ENCODE results near the gene GGCX.

The GGCX gene

DNA sequence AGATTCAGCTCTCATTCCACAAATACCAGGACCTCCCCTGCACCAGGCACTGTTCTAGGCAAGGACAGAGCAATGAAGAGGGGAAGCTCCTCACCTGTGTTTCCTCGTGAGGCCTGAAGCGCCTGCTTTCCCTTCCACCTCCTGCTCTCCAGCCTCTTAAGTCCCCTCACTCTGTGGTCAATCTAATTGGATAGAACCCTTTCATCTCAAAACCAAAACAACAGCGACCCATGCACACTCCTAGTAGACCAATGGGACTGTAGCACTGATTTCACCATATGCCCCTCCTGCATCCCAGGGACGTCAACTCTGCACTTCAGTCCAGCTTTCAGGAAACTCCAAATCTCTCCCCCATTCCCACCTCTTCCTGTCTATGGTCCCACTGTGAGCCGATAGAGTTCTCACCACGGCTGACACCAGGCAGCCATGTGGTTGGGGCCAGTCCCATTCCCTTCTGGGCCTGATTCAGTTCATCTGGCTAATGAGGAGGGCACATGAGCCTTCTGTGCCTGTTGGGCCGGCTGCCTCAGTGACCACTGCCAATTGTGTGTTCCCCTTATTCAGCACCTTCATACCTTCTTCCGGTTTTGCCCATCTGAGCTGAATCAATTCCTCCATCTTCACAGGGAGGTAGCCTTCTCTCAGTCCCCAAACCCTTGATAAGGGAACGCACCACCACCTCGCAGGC is 55.6 kb downstream of the GGCX start:
- no peak for DNase-seq

DNA sequence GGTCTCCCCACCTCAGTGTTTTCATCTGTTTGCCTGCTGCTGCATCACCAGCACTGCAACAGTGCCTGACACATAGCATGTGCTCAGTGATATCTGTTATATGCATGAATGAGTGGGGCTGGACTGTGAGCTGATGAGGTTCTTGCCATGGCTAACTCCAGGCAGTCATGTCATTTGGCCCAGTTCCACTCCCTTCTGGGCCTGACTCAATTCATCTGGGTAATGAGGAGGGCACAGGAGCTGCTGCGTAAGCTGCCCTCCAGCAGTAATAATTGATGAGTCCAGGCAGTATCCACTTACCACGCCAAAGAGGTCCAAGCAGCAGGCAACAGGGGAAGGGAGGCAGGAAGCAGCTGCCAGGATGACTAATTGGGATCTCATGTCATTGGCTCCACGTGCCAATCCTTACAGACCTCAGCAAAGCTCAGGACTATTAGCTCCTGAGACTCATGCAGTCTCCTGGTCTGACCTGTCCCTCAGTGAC is 56.5 kb downstream of the GGCX start:
- DNase-seq, result no peak

DNA sequence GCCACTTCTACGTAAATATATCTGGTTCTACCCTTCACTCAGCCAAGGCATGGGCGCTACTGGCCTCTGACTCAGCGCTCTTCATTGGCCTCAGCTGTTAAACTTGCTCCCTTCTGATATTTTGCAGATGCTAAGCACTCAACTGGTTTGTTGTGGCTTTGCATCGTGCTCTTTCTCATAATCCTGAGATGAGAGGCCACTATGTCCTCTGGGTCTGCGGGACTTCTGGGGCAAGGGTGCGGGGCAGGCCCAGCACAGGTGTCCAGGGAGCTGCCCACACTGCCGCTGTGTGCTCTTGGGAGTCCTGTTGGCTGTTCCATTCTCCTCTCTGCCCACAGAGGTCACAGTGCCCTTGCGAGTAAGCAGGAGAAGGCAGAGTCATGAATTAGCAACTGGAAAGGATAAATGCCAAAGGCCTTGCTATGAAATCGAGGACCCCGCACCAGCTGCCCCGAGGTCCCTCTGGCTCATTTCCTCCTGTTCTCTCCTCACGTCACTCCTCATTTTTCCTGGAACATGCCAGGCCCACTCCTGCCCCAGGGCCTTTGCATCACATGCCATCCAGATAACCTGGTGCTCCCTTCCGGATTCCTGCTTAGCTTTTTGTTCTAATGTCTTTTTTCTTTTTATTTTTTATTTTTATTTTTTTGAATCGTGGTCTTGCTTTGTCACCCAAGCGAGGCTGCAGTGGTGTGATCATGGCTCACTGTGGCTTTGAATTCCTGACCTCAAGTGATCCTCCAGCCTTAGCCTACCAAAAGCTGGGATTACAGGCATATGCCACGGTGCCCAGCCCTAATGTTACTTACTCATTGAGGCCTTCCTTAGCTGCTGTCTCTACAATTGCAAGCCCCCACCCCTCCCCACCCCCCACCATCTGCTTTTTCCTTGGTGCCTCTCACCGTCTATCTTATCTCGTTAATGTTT is 57.2 kb downstream of the GGCX start:
- DNase-seq, result no peak

DNA sequence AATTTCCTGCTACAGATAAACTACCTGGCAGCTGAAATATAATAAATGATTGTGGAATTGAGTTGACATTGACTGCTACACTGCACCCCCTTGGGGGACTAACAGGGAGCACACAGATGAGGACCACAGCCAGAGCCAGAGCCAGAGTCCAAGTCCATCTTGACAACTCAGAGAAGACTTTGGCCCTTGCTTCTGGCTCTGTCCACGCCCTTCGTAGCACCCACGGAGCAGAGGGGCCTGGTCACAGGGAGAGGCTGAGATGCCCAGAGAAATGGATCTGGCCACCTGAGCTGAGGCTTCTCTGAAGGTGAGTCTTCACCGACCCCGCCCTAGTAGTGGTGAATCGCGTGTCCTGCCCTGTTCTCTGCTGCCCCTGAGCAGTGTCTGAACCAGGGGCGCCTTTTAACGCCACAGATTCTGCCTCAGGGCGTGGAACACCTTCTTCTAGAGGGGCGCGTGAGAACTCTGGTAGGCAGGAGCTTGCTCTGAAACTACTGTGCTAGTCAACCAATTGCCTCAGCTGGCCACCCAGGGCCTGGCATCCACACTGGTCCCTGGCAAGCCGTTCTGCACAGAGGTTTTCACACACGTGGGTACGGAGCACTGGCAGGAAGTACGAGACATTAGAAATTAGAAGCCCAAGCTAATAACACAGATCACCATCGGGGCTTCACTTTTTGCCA is 58.0 kb downstream of the GGCX start:
- no peak for DNase-seq

DNA sequence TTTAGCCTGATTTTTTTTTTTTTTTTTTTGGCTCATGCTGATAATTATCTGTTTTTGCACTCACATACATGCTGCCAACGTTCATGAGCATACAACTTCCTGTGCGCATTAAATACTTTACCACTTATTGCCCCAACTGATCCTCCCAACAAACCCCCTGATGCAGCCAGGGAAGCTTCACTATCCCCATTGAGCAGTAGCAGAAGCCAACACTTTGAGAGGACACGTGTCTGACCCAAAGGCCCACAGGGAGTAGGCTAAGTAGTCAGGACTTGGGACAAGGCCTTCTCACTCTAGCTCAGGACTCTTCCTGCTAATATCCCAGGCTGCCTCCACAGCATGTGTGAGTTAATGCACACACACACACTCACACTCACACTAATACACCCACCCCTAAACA is 58.6 kb downstream of the GGCX start:
- no peak for DNase-seq

DNA sequence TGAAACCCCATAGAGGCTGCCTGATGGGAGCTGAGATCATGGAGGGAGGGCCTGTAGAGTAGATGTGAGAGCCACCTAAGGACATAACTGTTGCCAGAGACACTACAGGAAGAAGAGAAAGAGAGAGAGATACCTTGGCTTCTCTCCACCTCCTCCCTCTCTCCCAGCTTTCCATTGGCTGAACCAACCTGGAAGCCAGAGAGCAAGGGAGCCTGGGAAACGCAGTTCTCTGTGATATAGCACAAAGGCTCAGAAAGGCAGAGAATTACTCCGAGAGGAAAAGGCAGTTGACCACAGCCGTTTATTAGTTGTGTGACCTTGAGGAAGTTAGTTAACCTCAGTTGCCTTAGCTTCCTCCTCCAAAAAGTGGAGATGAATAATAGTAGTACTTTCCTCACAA is 60.0 kb downstream of the GGCX start:
- no peak for DNase-seq

DNA sequence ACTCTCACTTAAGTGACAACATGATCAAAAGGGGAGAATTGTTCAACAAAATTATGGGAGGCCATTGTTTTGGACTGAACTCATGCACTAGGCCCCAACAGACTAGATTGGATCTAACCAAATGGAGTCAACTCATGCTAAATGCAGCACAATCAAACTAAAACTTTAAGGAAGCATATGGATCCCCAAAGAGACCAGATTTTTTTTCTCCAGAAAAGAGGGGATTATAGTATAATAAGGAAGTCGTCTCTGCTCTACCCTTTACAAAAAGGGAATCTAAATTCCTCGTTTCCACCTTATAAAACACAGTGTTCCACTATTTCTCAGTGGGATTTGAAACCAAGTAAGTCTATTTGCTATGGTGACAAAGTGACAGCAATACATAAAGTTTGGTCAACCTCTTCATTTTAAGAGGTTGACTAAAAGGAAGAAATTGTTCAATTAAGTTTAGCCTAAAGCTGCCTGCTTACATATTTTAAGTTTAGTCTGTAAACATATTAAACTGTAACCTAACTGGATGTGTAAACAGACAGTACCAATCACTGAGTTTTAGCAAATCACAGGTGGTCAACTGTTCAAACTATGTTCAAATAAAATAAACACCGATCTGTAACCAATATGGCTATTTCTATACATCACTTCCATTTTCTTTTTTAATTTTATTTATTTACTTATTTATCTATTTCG is 63.2 kb downstream of the GGCX start:
- DNase-seq, result no peak

DNA sequence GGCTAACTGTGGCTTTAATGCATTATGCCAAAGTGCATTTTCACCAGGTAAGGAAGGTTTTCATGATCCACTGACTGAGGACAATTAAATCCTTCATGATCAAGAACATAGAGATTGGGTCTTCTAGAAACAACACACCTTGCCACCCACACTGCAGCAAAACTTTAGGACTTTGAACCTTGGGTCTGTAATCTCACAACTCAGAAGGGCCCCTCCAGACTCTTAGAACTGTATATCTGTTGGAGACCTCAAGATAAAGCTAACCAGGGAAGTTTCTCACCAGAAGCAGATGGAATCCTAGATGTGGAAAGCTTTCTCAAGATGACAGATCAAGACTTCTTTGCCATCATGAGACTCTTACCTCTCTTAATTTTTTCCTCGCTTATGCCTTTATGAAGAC is 64.9 kb downstream of the GGCX start:
- no peak for DNase-seq
